ENCODE results near the gene KSR1.
"Not testable (repeated sequence)": the region's sequence is repeated elsewhere in the genome, so short reads cannot be mapped to it uniquely, and the experiment has no call there.

Gene KSR1

DNA sequence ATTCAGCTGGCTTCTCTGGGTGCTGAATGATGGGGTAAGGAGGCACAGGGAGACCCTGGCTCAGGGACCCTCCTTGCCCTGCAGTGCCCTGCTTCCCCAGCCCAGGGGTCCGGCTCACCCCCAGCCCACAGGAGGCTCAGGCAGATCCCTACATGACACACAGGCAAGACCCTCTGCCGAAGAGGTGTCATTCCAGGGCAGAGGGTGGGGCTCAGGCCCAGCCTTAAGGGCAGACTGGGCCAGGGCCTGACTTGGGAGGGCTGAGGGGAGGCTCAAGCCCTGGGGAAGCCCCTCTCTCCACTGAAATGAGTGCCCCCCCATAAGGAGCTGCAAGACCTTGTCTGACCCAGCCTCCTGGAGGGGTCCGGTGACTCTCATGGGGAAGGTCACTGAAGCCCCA lies 30.3 kb upstream of the KSR1 start:
- in situ Hi-C loops (cut with MboI; ENCODE audit: low sequenced_read_pairs) = no loop called here

DNA sequence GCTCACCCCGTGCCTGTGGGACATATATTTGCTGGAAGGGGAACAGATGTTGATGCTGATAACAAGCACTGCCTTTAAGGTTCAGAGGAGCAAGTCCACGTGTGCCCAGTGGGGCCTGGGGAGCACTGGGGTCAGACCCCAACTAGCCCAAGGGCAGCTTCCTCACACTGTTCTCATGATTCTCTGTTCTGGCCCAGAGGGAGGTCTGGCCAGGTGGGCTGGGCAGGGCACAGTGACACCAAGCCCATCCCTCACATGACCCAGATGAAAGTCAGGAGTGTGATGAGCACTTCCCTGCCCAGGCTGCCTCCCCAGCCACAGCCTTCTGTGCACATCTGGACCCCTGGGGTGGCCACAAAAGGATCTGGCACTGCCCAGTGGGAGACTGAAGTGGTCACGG lies 29.8 kb upstream of the KSR1 start:
- in situ Hi-C loops (cut with MboI; ENCODE audit: low sequenced_read_pairs) = not testable (repeated sequence)

DNA sequence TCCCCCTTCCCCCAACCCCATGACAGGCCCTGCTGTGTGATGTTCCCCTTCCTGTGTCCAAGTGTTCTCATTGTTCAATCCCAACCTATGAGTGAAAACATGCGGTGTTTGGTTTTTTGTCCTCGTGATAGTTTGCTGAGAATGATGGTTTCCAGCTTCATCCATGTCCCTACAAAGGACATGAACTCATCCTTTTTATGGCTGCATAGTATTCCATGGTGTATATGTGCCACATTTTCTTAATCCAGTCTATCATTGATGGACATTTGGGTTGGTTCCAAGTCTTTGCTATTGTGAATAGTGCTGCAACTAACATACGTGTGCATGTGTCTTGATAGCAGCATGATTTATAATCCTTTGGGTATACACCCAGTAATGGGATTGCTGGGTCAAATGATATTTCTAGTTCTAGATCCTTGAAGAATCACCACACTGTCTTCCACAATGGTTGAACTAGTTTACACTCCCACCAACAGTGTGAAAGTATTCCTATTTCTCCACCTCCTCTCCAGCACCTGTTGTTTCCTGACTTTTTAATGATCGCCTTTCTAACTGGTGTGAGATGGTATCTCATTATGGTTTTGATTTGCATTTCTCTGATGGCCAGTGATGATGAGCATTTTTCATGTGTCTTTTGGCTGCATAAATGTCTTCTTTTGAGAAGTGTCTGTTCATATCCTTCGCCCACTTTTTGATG lies 28.9 kb upstream of the KSR1 start:
- in situ Hi-C loops (cut with MboI; ENCODE audit: low sequenced_read_pairs) = not testable (repeated sequence)

DNA sequence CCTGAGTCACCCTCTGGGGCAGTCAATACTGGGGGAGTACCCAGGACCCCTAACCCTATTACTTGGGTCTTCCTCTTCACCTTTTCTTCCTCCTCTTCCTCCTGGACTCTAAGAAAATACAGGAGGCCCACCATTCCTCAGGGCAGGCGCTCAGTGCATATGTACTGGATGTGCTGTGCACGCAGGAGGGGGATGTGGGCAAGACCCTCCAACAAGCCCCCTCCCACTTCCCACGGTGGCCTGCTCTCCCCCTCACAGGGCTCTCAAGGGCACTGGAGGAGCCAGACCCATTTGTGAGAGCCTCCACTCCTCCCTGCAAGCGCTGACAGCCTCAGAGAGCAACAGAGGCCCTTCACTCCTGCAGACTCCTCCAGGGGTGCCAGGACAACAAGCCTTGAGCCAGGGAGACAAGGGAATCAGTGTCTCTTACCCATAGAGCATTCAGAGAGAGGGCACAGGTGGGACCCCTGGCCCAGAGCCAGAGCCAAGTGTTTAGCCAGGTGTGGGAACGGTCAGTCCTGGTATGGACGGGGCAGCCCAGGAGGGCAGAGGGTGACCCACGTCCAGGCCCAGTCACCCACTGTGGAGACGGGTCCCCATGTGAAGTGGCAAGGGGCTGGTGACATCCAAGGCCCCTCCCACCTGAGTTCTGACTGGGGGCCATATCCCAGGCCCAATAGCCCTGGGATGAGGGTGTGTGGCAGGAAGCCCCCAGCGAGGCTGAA lies 27.3 kb upstream of the KSR1 start:
- in situ Hi-C loops (cut with MboI; ENCODE audit: low sequenced_read_pairs) = no loop called here

DNA sequence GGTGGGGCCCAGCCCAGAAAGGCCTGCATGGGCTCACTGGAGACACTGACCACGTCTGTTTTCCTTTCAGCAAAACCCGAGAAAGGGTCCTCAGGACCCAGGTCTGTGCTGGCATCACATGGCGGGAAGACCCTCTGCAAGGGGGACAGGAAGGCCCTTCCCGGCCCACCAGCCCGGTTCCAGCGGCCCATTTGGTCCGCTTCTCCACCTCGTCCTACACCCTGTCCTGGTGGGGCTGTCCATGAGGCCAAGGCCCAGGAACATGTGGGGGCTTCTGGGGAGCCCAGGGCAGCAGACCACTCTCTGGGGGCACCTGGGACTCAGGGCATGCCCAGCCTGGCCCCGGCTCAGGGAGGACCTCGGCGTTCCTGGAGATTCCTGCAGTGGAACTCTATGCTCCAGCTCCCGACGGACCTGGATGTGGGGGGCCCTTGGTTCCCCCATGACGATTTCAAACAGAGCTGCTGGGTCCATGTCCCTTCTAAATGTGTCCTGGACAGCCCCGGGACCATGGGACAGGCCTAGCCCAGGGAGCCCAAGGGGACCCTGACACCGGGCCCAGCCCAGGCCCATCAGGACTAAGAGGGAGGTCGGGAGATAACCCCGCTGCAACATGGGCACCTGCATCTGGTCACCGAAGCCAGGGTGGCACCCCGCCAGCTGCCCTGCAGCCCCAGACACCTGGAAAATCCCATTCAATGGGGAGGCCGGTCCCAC lies 26.4 kb upstream of the KSR1 start:
- in situ Hi-C loops (cut with MboI; ENCODE audit: low sequenced_read_pairs) = no loop called here

DNA sequence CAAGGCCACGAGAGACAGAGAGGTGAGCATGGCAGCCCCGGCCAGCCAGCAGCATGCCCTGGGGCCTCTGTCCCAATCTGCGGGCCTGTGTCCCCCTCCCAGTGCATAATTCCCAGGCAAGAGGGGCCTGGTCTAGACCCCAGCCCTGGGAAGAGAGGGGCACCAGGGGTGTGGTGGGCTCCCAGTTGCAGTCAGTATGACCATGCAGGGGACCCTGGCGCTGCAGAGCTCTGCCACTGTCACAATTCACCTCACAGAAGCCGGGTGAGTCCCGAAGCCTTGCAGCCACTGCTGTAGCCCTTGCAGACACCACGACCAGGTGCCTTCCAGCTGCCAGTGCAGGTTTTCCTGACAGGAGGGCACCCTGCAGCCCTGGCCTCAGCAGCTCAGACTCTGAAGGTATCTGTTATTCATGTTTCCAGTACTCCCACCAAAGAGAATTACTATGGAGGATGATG lies 25.8 kb upstream of the KSR1 start:
- in situ Hi-C loops (cut with MboI; ENCODE audit: low sequenced_read_pairs) = no loop called here

DNA sequence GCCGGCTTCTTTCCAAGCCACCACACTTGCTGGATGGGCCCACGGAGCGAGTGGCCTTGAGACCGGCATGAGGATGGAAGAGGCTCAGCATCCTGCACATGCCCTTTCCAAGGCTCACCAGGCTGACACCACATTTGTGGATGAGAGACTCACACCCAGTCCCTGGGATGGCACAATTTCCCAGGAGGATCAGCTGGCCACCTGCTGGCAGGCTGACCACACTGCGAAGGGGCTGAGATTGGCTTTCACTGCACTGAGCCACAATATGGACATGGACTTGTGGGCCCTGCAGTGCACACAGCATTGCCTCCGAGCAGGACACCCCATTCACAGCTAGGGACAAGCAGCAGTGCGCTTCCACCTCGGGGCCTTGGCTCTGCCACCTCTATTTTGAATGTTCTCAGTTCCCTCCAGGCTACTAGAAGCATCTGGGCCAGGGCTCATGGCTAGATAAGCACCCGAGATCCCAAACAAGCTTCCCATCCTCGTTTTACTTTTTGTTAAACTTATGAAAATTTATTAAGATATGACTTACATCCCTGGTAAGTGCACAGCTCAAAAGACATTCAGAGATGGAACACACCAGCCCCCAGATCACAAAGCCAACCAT lies 25.3 kb upstream of the KSR1 start:
- in situ Hi-C loops (cut with MboI; ENCODE audit: low sequenced_read_pairs) = no loop called here

DNA sequence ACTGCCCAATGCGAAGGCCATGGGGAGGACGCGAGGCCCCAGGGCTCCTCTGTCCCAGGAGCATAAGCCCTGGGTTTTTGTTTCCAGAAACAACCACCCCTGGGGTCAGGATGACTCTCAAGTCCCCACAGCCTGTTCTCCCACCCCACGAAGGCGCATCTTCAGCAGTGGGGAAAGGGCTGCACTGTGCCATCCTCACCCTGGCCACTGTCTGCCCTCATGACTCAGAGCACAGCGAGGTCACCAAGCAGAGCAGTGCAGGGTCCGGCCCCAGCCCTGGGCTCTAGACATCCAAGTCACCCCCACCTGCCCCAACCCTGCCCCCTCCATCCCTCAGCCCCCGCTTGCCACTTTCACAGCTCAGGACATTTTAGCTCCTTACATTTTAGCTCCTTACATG lies 22.7 kb upstream of the KSR1 start:
- in situ Hi-C loops (cut with MboI; ENCODE audit: low sequenced_read_pairs) = no loop called here

DNA sequence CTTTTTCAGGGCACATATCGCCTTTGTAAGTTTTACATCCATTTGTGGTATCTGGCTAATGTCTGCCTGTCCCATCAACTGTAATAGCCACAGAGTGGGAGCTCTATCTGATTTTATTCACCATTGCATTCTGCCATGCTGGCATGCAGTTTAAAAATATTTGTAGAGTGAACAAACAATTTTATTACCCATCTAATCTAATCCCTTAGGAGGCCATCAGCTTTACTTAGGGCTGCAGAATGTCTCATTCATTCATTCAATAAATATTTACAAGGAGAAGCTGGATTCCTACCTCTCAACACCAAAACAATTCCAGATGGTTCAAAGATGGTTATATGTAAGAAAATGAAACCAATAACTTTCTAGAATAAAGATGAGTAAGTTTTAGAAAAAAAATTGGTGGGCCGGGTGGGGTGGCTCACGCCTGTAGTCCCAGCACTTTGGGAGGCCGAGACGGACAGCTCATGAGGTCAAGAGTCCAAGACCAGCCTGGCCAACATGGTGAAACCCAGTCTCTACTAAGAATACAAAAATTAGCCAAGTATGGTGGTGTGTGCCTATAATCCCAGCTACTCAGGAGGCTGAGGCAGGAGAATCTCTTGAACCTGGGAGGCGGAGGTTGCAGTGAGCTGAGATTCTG lies 20.7 kb upstream of the KSR1 start:
- in situ Hi-C loops (cut with MboI; ENCODE audit: low sequenced_read_pairs) = not testable (repeated sequence)

DNA sequence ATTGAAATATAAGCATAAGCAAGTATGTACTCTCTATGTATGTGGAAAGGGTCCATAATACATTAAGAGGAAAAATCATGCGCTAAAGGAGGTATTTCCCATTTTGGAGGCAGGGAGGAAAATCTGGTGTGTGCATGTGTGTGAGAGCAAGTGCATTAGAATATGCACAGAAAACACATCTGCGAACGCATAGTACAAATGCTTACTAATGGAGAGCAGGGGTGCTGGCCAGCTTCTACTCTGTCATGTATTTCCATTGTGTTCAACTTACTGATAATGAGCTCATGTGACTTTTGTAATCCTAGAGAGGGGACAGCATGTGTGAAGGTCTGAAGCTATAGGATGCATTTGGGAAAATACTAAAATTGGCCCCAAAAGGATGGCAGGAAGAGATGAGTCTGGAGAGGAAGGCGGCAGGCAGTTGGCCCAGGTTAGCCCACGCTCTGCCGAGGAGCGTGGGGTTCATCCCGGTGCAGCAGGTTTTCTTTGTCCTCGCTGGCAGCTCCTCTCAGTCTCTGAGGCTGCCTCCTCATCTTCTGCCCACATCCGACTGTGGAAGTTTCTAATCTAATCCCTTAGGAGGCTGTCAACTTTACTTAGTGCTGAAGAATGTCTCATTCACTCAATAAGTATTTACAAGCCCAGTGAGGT lies 17.8 kb upstream of the KSR1 start:
- in situ Hi-C loops (cut with MboI; ENCODE audit: low sequenced_read_pairs) = no loop called here

DNA sequence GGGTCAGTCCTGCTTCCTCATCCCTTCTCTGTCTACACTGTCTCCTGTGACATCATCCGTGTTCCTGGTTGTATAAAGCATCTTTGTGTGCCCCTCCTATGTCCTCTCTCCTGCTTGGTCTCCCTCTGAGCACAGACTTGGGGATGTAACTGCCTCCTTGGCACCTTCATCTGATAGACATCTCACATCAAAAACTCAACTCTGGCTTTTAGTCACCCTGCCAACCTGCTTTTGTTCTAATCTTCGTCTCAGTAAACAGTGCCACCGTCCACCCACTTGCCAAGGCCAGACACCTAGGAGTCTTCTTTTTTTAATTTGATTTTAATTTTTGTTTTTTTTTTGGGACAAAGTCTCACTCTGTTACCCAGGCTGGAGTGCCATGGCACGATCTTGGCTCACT lies 16.9 kb upstream of the KSR1 start:
- in situ Hi-C loops (cut with MboI; ENCODE audit: low sequenced_read_pairs) = no loop called here

DNA sequence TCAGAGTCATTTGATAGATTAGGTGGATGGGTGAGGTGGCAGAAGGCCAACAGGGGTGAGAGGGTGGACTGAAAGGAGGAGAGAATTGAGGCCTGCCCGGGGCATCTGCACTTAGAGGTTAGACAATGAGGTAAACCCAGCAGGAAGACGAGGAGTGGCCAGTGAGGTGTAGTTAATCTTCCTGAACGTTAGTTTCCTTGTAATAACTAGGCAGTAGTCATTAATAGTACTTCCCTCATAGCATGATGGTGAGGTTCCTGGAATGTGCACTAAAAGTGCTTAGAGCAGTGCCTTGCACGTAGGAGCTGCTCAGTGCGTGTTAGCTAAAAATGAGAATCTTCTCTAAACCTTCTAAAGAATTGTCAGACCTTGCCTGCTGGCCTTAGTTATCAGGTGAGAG lies 13.5 kb upstream of the KSR1 start:
- in situ Hi-C loops (cut with MboI; ENCODE audit: low sequenced_read_pairs) = no loop called here

DNA sequence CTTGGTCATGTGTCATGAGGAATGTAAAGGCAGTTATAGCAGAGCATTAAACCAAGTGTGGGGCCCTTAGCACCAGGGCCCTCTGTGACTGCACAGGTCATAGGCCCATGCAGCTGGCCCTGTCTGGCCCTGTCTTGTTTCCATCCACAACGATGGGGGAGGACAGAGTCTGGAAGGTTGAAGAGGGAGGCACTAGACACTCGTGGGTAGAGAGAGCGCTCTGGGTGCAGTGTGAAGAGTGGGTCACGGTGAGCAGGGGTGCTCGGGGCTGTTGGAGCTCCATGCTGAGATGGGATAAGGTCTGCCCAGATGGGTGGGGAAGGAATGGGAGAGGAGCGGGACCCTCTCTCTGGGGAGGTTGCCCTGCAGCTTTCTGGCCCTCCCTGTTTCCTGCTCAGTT lies 12.8 kb upstream of the KSR1 start:
- in situ Hi-C loops (cut with MboI; ENCODE audit: low sequenced_read_pairs) = no loop called here

DNA sequence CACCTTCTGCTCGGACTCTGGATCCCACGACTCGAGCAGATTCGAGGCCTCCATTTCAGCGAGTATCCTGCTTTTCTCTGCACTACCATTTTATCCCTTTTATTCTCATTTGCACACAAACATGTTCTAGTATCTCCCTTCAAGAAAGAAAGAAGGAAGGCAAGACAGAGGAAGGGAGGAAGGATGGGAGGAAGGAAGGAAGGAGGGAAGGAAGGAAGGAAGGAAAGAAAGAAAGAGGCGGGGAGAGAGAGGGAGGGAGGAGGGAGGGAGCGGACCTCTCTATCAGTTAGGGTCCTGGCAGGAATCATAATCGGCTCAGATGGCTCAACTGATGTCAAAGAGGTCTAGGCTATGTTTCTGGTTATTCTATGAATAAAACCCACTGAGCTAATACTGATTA lies 10.3 kb upstream of the KSR1 start:
- in situ Hi-C loops (cut with MboI; ENCODE audit: low sequenced_read_pairs) = no loop called here

DNA sequence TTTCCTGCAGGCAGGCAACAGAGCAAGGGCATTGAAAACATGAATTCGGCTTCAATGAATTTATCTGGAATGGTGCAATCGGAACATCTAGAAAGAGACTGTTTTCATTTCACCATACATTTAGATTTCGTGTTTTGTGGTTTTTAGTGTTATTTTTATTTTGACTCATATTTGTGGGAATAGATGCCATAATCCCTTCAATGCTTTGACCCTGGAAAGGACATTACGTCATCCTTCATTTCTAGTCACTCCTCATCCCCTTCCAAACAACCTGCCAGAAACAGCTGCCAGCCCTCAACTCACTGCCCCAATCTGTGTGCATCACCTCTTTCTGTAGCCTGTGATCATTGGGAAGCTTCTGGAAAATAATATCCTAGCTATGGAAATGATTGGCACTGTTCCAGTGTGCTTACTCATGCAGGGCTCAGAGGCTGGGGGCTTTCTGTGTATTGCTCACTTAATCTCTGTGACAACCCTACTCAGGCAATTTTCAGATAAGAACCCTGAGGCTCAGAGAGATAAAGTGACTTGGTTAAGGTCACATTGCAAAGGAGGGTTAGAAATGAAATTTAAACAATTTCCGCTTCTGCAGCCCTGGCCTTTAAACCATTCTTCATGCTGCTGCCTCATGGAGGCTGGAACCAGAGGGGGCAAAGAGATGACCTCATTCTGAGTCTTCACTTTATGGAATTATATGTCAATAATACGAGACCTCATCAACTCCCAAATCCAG lies 9.5 kb upstream of the KSR1 start:
- in situ Hi-C loops (cut with MboI; ENCODE audit: low sequenced_read_pairs) = no loop called here

DNA sequence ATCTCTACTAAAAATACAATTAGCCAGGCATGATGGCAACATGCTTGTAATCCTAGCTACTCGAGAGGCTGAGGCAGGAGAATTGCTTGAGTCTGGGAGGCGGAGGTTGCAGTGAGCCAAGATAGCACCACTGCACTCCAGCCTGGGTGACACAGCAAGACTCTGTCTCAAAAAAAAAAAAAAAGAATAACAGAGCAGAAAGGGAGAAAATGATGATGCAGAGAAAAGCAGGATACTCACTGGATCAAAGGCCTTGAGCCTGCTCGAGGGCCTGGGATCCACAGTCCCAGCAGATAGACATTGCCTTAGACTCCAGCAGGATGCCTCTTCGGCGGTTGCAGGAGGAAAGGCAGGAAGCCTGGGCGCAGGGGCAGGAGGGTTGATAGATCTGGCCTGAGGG lies 7.7 kb upstream of the KSR1 start:
- in situ Hi-C loops (cut with MboI; ENCODE audit: low sequenced_read_pairs) = not testable (repeated sequence)

DNA sequence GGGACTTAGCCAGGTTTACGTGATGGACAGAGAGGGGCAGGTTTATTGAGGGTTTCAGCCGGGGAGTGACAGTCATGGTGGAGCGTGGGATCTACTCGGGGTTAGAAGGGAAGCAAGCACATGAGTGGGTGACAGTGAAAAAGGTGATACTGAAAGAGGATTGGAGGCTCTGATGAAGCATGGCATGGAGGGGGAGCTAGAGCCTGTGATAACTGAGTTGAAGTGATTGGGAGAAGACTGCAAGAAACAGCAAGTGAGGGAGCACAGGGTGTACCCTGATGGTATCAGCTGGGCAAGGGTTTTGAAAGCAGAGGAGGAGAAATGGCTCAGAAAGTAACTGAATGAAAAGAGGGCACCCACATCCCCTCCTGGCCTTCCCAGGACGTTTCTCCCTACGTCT lies 6.7 kb upstream of the KSR1 start:
- in situ Hi-C loops (cut with MboI; ENCODE audit: low sequenced_read_pairs) = no loop called here

DNA sequence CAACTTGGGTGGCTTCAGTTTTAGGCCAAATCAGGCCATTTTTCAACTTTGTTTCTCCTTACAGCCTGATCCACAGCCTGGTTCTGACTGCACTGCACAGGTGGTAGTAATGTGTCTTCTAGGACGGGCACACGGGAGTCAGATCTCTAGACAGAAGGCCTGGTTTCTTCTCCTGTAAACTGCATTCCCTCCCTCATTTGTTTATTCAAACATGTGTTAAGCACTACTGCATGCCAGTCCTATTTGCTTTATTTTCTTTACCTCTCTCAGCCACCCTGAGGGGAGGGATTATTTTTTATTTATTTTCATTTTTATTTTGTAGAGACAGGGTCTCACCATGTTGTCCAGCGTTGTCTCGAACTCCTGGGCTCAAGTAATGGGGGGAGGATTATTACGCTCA lies 6.3 kb upstream of the KSR1 start:
- in situ Hi-C loops (cut with MboI; ENCODE audit: low sequenced_read_pairs) = no loop called here

DNA sequence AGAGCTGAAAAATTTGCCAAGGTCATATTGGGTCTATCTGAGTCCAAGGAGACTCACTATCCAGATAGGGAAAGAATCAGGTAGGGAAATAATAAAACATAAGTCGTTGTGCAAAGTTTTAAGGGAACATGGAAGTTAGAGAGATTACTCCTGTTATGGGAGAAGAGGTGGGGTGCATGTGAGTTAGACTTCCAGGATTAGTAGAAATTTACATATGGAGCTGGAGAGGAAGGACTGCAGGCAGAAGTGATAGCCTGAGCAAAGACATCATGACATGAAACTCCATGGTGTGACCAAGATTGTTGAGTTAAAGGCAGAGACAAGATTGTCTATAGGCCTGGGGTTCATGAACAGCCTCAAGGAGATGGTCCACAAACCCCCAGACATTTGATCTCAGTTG lies 5.8 kb upstream of the KSR1 start:
- in situ Hi-C loops (cut with MboI; ENCODE audit: low sequenced_read_pairs) = no loop called here

DNA sequence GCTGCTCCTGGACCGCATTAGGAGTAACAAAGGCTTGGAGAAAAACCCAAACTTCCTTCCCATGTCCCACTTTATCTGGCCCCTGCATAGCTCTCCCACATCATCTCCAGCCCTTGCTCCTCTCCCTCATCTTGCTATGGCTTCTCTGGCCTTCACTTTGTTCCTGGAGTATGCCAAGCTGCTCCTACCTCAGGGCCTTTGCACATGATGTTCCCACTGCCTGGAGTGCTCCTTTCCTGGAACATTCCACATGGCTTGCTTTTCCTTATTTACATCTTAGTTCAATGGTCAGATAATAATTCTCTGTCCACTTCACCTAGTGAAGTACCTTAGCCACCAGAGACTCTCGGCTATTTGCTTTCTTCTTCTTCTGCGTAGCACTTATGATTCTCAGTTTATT lies 4.3 kb upstream of the KSR1 start:
- in situ Hi-C loops (cut with MboI; ENCODE audit: low sequenced_read_pairs) = no loop called here

All from HL-60/S4 treated with retinoic acid at 250 ng/mL for 4 days and 3 days (cell line).